RPMI7951 (cell line): ENCODE measurements around the gene GTF2IRD1. TPM values are rescaled to one million over a fixed set of nuclear protein-coding genes. Genes with fewer than 3 reads are reported as not detected.
"Not testable (repeated sequence)": the region's sequence is repeated elsewhere in the genome, so short reads cannot be mapped to it uniquely, and the experiment has no call there.

Experiments used
- DNase-seq: peaks from one replicate; pipeline ENCODE4 v3.0.0-alpha.2; 2012; ENCODE audit warnings: low read depth
- total RNA-seq: library from RNA; depleted of rRNA; stranded (reverse); fragments of >200 nt; shearing (Covaris generic); gene quantifications from 2 replicates; pipeline ENCODE4 v1.2.3, GENCODE V29; 2014

GTF2IRD1 gene
- total RNA-seq, 1 experiment from 2014 or later = 4.8 TPM

DNA sequence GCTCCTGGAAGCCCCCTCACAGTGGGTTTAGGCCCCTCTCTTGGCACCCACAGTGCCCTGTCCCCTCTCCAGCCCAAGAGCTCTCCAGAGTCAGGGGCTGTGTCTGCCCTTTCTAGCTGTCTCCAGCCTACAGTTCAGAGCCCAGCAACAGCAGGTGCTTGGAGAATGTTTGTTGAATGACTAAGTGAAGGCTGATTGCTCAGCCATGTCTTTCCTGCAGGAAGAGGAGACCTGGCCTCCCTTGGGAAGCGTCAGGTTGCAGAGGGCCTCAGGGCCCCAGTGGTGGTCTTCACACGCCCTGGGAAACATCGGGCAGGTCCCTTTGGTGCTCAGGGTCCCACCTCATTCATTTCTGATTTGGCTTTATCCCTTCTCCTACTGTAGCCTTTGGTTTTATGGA lies 62.5 kb downstream of the GTF2IRD1 start:
- no peak for DNase-seq

DNA sequence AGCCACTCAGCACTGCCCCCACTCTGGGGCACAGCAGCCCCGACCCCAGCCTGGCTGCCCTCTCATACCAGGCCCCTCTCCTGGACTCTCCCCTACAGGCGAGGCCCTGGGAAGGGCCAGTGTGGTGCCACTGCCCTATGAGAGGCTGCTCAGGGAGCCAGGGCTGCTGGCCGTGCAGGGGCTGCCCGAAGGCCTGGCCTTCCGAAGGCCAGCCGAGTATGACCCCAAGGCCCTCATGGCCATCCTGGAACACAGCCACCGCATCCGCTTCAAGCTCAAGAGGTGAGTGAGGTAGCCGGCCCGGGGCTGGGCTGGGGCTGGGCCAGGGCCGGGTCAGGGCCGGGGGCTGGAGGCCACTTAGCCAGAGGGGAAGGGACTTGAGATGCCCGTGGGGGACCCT lies 64.3 kb downstream of the GTF2IRD1 start:
- DNase-seq = no peak

DNA sequence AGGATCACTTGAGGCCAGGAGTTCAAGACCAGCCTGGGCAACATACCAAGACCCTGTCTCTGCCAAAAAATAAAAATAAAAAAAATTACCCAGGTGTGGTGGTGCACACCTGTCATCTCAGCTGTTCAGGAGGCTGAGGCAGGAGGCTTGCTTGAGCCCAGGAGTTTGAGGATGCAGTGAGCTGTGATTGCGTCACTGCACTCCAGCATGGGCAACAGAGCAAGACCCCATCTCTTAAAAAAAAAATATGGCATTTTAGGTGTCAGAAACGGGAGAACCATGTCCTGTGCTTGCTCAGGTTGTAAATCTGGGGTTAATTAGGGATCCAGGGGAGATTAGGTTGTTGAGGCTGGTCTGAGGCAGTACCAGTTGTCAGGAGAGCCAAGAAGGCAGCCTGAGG lies 64.9 kb downstream of the GTF2IRD1 start:
- no peak for DNase-seq

DNA sequence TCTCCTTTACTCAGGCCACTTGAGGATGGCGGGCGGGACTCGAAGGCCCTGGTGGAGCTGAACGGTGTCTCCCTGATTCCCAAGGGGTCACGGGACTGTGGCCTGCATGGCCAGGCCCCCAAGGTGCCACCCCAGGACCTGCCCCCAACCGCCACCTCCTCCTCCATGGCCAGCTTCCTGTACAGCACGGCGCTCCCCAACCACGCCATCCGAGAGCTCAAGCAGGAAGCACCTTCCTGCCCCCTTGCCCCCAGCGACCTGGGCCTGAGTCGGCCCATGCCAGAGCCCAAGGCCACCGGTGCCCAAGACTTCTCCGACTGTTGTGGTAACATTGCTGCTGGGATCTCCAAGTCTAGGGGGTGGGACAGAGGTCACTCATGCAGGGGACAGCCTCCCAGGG lies 65.7 kb downstream of the GTF2IRD1 start:
- no peak for DNase-seq

DNA sequence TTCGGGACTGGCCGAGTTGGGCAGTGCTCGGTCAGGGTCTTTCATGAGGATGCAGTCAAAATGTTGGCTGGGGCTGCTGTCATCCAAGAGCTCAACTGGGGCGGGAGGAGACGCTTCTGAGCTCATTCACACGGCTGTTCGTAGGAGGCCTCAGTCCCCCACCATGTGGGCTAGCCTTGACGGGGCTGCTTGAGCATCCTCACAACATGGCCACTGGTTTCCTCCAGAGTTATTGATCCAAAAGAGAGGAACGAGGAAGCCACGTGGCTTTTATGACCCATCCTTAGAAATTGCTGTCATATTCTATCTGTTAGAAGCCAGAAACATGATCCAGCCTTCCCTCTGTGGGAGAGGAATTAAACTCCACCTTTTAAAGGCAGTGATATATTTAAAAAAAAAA lies 68.1 kb downstream of the GTF2IRD1 start:
- DNase-seq = no peak

DNA sequence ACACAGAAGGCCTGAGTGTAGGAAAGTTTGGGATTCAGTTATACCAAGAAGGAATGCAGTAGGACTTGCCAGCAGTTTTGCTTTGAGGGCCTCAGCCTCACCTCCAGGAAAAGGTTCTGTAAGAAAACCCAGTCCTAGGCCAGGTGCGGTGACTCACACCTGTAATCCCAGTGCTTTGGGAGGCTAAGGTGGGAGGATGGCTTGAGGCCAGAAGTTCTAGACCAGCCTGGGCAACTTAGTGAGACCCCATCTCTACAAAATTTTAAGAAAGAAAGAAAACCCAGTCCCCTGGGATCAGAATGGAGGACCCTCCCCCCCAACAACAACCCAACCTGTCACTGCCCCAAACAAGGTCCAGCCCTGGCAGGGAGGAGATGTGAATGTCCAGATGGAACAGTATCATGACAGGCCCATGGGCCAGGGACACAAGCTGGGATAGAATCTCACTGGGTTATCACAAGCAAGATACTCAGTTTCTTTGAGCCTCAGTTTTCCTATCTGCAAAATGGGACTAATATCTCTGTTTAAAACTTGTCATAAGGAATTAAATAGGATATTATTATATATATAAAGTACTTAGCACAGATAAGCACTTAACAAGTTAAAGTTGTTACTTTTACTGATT lies 68.7 kb downstream of the GTF2IRD1 start:
- DNase-seq = no peak

DNA sequence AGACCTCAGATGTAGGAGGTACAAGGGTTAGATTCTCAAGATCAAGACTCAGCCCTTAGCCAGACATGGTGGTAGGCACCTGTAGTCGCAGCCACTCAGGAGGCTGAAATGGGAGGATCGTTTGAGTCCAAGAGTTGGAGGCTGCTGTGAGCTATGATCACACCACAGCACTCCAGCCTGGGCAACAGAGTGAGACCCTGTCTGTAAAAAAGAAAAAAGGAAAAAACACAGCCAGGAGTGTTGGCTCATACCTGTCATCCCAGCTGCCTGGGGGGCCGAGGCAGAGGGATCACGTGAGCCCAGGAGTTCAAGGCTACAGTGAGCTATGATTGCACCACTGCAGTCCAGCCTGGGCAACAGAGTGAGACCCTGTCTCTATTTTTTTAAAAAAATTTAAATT lies 69.3 kb downstream of the GTF2IRD1 start:
- no peak for DNase-seq

DNA sequence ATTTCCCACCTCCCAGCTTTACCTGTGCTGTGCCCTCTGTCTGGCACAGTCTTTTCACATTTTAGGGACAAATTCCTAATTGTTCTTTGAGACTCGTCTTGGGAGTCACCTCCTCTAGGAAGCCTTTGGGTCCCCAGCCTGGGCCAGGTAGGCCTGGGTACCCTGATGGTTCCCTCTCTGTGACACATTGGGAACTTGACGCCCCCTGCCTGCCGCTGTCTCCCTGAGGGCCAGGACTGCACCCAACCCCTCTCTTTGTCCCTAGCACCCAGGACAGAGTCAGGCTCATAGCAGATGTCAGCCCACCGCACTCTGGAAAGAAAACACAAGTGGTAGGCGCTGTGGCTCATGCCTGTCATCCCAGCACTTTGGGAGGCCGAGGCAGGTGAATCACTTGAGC lies 71.4 kb downstream of the GTF2IRD1 start:
- DNase-seq = no peak

DNA sequence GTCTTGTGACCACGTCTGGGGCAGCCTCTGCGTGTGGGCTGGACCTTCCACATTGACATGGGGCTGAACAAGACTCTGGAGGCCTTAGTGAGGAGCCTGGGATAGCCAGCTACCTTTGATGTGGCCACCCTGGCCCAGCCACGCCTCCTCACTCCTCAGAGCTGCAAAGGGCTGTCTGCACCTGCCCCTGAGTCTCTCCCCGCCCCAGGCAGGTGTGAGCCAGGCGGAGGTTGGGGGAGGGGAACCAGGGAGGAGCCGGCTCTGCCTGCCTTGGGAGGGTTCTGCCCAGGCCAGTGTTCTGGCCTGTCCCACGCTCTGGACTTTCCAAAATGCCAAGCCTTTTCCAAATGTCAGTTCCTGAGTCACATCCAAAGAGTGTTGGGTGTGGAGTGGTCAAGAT lies 72.2 kb downstream of the GTF2IRD1 start:
- DNase-seq = no peak

DNA sequence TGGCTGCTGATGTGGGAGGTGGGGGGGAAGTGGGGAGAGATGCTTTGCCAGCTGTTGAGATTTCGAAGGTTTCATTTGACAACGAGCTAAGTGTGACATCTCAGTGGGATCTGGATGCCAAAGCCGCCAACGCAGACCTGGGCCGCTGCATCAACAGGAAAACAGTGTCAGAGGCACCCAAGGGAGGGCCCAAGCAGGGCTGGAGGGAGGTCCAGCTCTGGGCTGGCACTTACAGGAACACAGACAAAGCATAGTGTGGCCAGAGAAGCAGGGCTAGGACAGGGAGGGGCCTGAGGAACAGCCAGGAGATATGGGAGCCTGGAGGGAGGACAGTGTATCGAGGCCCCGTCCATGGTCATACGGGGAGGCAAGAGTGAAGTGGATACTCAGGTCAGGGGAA lies 73.1 kb downstream of the GTF2IRD1 start:
- DNase-seq = no peak

DNA sequence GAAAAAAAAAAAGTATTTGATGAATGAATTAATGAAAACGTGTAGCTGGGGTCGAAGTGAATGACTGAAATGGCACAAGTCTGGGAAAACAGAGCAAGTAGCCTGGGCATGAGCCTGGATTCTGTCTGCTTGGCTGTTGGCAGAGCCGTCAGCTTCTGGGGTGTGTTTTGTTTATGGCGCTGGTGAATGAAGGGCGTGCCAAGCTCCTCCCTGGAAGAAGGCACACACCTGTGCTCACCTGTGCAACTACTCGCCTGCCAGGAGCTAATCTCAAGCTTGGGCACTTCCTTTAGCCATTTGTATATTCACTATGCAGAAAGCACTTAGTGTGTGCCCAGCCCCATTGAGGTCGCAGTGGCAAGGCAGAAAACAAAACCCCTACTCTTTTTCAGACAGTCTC lies 74.1 kb downstream of the GTF2IRD1 start:
- no peak for DNase-seq

DNA sequence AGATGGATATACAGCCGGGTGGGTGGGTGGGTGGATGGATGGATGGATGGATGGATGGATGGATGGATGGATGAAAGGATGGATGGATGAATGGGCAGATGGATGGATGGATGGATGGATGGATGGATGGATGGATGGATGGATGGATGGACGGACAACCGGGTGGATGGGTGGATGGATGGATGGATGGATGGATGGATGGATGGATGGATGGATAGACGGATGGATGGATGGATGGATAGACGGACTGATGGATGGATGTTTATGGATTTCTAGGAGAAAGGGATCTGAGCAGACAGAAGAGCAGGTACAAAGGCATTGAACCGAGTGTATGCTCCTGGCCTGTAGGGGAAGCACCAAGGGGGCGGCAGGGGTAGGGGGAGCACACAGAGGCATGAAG lies 75.1 kb downstream of the GTF2IRD1 start:
- not testable (repeated sequence) for DNase-seq

DNA sequence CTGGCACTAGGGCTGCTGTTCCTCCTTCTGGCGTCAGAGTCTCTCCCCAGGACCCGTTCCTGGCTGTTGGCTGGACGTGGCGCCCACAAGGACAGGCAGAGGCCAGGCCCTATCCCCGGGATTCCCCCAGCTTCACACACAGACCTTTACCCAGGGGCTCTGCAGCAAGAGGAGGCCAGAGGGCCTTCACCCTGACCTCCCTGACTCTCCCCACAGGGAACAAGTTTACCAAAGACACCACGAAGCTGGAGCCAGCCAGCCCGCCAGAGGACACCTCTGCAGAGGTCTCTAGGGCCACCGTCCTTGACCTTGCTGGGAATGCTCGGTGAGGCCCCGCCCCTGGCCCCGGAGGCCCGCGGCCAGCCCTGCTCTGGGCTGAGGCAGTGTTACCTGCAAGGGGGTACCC lies 82.2 kb downstream of the GTF2IRD1 start:
- DNase-seq = no peak

DNA sequence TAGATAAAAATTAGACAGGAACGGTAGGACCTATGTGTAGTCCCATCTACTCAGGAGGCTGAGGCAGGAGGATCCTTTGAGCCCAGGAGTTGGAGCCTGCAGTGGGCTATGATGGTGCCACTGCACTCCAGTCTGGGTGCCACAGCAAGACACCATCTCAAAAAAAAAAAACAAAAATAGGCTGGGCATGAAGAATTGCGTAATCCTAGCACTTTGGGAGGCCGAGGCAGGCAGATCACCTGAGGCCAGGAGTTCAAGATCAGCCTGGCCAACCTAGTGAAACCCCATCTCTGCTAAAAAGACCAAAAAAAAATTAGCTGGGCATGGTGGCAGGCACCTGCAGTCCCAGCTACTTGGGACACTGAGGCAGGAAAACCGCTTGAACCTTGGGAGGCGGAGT lies 88.2 kb downstream of the GTF2IRD1 start:
- DNase-seq = not testable (repeated sequence)

DNA sequence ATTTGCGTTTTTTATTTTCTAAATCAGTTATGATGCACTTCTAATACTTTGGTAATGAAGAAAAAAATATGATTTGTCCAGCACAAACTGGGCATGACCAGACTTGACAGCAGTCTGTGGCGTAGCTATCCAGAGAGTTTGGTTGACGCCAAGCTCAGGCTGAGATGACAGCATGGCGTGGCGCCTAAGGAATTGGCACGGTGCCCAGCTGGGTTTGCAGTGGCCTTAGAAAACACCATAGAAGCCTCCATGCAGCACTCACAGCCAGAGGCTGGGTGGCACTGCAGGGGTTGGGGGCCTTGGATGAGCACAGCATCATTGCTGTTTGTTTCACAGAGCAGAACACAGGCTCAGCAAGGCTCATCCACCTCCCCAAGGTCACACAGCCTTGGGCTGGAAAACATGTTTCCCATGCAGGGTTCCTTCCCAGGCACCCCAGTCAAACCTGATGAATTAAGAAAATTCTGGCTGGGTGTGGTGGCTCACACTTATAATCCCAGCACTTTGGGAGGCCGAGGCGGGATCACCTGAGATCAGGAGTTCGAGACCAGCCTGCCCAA lies 88.9 kb downstream of the GTF2IRD1 start:
- DNase-seq = no peak

DNA sequence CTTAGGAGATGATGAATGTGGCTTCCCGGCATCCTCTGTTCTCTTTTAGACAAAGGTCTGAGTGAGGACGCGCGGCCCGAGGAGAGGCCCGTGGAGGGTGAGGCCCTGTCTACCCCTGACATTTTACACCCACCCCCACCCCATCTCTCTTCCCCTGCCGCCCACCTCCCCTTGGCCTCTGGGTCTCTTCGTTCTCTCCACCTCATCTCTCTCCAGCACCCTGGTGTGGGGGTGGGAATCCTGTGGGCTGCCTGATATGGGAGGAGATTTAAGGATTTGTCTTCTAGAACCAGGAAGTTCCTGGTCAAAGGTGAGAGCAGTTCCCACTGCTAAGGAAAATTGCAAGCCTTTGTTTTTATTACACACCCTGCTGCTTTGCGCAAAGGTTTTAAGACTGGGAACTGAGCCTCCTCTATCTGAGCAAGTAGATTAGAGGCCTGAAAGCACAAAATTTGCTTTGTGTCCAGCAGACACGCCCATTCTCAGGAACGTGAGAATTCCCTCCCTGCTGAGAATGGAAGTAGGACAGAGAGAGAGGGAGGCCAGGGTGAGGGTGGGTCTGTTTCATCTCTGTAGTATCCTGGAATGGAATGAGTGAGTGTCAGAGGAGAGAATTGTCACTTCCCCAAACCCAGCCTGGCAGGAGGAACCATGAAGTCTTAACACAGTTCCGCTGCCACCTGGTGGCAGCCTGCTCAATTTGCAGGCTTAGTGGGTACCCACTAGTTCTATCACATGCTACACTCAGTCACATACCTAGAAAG lies 91.2 kb downstream of the GTF2IRD1 start:
- peak; percentile 62 for DNase-seq

DNA sequence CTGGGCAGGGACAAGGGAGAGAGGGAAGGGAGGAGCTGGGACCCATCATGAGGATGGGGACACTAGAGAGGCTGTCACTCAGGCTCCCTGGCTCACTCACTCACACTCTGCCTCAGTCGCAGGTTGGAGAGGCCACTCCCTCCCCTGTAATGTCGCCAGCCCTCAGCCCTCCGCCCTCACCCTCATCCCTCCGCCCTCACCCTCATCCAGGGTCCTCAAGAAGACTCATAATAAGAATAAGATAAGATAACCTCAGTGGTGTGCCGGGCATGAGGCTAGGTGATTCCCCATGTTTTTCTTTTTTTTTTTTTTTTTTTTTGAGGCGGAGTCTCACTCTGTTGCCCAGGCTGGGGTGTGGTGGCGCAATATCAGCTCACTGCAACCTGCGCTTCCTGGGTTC lies 92.2 kb downstream of the GTF2IRD1 start:
- no peak for DNase-seq

DNA sequence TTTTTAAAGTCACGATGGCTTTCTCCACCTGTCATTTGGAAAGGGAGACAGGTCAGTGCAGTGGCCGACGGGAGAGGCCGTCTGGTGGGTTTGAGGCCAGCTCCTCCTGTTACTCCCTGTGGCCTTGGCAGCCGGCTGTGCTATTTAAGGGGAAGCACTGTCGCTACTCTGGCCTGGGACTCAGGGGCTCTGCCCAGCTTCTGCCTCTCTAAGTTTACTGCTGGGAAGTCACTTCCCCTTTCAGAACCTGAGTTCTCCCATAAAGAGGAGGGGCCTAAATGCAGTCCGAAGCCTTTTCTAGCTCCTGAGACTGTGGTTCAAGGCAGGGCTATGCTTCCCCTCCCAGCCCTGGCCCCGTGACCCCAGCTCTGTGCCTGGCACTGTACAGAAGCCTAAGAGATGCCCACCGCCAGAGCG lies 99.9 kb downstream of the GTF2IRD1 start:
- not testable (repeated sequence) for DNase-seq

DNA sequence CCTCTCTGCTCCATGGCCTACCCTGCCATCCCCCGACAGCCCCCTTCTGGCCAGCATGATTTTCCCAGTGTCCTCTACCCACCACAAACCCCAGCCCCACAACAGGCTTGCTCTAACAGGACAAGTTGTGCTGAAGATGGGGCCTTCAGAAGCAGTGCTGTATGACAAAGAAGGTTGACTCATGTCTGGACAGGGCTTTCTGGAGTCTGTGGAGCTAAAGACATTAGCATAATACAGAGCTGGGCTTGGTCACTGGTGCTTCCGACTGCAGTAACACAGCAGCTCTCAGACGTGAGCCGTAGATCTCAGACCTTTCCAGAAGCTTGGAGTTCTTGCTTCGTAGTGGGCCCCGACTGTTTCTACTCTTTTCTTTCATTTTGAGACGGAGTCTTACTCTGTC lies 100.5 kb downstream of the GTF2IRD1 start:
- no peak for DNase-seq

DNA sequence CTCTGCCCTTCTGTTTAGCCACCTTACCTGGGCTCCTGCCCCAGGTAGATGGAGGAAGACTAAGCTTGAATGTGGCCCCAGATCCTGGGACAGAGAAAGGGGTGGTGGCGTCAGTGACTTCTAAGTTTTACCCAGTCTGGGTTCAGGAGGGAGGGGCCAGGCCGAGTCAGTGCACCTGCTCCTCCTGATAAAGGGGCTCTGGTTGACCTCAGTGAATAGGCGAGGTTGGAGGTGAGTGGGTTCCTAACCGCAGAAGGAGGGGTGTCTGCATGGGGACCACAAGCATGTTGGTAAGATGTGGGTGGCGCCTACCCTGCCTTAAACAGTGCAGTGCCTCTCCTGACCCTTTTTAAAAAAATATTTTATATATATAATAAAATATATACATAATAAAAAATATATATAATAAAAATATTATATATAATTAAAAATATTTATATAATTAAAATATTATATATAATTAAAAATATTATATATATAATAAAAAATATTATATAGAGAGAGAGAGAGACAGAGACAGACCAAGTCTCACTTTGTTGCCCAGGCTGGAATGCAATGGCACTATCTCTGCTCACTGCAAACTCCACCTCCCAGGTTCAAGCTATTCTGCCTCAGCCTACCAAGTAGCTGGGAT lies 106.5 kb downstream of the GTF2IRD1 start:
- no peak for DNase-seq

DNA sequence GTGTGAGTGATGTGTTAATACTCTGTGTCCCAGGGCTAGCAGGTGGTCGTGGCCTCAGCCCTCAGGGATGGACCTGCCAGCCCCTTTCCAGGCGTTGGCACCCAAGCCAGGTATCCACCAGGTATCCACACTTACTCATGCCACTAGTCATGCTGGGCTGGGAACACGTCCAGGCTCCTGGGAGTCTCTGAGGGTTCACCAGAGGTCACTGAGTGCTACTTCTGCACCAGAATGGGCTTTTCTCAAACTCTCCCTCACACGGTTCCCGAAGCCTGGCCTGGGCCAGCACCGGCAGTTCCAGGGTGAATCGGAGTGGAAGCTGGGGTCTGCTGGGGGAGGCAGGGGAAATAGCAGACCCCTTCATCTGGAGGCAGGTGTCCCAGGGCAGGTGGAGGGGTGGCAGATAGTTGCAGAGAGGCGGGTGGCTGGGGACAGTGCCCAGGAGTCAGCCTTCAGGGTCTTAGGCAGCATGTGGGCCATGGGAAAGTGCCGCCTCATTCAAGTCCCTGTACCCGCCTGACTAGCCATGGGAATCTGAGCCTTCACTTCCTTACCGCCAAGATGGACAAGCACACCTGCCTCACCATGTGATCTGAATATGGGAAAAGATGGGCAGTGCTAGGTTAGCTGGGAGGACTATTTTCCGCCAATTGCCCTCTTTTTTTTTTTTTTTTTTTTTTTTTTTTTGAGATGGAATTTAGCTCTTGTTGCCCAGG lies 108.3 kb downstream of the GTF2IRD1 start:
- no peak for DNase-seq

DNA sequence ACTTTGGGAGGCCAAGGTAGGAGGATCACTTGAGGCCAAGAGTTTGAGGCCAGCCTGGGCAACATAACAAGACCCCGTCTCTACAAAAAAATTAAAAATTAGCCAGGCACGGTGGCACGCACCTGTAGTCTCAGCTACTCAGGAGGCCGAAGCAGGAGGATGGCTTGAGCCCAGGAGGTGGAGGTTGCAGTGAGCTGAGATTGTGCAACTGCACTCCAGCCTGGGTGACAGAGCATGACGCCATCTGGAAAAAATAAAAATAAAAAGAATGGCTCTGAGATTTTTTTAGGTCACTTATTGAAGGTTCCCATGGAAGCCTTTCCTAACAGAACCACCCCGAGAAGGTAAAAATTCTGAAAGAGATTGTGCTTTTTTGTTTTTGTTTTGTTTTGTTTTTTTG lies 109.9 kb downstream of the GTF2IRD1 start:
- not testable (repeated sequence) for DNase-seq
